SKM-1 treated with dmso at 0.1 percent for 144 hours (cell line): ENCODE data around the gene SLC38A8.

Experiments used
- DNase-seq: peaks from one replicate; lab custom pipeline; 2025; ENCODE audit not compliant: unreplicated experiment; lab: John Stamatoyannopoulos, UW

The SLC38A8 gene

DNA sequence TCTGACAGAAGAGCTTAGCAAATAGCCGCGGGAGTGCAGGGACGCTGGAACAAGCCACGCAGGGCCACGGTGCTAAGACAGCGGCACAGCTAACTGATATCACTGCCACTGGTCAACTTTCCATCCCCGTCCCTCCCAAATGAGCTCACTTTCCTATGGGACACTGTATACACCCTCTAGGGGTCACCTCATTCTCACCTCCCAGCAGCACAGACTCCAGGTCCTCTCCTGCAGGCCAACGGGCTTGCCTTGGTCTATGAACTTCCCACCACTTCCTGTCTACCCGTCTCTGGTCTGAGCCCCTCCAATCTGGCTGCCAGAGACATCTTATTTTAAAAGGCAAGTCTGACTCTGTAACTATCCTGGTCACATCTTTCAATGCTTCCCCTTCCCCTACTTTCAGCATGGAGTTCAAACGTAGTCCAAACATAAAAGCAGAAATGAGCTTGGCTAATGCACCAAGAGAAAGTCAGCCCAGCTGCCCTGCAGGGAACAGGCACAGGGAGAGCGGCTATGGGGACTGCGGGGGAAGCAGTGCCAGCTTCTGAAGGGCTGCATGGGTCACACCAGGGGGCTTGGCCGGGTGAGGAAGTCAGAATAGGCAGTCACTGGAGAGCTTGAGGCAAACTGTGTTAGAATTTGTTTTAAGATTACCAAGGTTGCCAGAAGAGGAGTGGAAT lies 26.3 kb upstream of the SLC38A8 start:
- DNase-seq = no peak

DNA sequence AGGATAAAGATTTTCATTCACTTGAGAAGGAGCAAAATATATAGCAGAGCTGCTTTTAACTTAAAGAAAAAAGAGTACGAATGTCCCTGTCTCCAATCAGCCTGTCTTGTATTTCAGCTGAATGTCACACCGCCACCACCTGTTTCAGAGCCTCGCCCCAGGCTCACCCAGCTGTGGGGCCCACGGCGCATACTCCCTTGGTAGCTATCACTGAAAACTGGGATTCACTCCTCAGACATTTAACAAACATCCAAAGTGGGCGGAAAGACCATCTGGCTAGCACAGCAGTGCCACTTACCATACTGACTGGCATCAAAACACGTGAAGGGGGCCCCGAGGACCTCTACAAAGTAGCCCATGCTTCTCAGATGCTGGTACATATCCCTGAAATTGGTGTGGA lies 25.4 kb upstream of the SLC38A8 start:
- DNase-seq = no peak

DNA sequence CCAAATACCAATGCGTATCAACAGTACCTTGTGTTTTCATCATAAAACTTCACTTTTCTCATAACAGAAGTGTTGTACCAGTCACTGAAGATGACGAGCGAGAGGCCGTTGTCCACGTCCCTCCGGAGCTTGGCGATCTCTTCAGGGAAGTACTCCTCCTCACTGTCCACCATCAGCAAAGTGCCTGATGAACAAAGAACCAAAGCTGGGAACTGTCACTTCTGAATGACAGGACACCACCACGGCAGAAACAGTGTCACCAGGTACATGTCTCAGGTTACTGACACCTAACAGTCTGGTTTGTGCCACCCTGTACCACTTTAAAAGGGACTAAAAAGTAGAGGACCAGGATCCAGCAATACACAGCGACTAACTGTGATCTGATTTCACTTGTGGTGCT lies 25.0 kb upstream of the SLC38A8 start:
- no peak for DNase-seq

DNA sequence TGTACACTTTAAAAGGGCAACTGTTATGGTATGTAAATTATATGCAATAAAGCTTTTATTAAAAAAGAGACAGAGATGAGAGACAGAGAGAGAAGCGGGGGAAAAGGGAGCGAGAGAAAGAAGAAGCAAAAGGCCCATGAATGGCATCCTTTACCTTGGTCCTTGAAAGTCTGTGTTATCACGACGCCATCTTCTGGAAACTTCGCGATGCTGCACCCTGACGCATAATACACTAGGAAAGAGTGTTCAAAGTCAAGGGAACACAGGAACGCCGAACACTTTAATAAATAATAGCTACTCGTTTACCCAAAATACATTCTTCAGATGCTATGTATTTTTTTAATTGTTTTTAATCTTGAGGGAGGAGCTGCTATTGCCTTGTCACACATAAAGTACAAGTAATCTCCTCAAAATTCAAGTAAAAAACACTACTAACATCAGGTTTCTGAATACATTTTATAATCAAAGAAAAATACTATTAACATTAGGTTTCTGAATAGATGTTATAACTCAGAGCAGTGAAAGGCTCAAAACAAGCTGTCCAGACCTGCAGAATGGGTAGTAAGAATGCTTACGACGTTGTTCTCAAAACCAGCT lies 23.0 kb upstream of the SLC38A8 start:
- peak; percentile 37 for DNase-seq

DNA sequence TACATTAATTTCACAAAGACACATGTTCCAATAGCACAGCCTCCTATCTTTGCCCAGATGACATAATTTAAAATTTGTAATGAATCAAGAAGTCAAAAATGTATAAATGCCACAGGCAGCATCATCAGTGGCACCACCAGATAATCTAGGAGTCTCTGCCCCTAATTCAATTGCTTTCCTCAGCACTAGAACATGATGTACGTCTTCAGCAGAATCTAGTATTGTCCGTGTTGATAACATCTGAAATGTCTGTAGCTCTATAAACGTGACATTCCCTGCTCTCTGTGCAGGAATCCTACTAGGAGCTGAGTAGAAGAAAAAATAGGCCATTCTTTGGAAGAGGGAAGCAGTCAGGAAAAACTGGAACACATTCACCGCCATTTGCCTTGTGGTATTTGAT lies 21.4 kb upstream of the SLC38A8 start:
- no peak for DNase-seq

DNA sequence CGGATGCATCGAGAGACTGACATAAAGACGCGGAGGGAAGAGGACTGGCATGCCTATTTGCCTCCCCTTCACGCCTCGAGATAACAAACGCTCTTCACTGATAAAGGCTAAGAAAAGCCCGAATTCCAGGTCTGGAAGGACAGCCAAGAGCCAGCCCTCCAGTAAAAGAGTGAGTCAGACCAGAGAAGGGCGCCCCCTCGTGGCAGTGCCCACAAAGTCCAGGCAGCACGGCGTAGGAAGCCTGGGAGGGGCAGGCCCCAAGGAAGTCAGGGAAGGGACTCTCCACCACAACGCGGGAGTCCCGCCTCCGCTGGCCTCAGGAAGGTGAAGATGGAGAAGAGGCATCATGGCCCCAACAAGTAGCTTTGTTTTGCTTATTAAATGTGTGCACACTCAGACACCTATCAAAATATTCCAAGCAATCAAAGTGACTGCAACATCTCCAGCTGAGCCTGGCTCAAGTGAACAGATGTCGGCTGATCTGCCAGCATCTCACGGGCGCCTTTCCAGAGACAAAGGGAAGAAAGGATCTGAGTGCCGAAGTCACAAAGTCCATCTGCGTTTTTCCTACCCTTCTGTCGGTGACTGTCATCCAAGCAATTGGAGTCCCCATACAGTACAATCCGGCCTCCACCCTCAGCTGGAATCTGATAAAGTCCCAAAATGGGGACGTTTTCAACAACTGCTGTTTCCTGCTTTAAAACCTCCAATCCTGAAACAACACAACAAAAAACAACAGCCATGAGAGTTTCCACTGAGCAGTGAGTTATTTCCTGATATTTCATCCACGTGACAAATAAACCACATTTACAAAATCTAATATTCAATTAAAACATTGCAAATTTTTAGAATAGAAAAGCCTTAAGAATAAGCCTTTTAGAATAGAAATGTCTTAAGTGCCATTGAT lies 20.4 kb upstream of the SLC38A8 start:
- peak; percentile 57 for DNase-seq

DNA sequence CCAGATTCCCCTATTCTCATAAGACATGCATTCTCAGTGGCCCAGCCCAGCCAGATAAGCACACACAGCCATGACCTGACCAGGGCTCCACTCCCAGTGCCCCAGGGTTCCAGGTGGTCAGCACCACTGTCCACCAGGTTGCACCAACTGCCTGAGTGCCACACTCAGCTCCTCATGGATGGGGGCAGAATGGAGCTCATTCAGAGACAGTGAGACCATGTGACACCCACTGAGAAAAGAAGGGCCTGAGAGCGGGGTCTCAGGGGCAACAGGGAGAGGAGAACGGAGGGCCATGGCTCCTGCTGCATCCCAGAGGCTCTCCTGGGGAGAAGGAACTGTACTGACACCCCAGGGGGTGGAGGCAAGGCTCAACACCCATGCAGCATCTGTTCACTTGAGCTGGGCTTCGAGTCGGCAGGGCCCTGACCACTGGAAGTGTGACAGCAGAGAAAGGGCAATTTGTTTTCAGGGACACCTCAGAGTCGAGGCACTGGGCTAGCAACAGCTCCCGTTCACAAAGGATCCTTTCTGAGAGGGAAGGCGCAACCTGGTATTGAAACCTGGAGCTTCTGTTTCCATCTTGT lies 18.7 kb upstream of the SLC38A8 start:
- no peak for DNase-seq

DNA sequence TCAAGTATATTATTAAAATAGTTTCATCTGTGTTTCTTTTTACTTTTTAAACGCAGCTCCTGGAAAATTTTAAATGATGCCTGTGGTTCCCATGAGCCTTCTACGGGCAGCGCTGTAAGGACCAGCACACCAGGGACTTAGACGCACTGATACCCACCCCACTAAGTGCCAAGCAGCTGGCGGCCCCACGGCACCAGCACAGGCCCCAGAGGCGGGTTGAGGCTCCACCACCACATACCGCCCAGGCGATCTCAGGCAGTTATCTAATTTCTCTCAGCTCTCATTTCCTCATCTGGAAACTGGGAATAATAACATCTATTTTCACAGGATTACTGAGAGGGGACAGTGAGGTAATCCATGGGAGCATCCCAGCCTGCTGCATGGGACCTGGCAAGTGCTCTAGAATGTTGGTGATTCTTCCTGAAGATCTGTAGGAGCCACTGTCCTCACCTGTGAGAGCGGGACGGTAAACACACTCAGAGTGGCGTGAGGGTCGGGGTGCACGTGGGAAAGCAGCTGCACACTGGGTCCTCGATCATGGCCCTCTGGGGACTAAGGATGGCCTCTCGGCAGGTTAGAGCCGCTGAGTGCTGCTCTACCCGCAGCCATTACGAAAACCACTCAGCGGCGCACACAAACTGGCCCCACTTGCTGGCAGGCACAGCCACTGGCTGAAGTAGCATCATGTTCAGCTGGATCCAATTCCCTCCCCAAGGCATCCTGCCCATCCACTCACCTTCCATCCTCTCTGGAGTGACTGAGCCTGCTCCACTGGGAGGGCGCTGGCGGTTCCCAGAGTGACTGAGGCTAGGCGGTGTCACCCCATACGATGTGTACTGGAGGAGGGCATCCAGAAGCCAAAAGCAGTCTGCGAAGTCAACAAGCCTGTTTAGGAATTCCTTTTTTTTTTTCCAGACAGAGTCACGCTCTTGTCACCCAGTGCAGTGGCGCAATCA lies 17.6 kb upstream of the SLC38A8 start:
- DNase-seq = no peak

DNA sequence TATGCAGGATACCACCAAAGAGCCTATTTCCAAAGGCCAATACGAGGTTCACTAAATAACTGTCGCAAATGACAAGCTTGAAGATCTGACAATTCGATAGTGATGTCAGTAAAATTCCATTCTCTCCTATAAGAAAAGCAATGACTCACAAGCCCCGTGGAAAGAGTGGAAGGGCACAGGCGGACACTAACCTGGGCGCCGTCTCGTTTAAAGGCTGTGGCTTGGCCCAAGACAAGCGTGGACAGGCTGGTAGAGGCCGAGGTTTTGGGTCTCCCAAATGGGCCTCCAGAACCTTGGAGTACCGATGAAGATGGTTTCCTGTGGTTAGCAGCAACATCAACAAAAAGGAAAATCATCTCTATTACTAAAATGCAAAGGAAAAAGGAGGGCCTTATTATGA lies 16.5 kb upstream of the SLC38A8 start:
- DNase-seq = no peak

DNA sequence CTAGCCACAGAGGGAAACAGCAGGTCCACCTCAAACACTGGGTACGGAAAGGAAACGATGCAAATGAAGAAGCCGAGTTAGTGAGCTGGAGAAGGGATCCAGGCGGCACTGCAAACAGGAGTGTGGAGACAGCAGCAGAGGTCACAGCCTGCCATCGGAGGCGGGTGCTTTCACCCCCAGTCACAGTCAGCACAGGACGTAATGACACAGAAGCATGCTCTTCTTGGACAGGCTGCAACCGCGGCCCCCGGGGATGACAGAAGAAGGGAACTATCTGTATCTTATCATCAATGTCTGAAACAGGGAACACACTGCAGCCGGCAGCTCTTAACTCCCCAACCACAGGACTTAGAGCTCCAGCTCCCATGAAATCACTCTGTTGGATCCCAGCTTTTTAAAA lies 16.1 kb upstream of the SLC38A8 start:
- no peak for DNase-seq

DNA sequence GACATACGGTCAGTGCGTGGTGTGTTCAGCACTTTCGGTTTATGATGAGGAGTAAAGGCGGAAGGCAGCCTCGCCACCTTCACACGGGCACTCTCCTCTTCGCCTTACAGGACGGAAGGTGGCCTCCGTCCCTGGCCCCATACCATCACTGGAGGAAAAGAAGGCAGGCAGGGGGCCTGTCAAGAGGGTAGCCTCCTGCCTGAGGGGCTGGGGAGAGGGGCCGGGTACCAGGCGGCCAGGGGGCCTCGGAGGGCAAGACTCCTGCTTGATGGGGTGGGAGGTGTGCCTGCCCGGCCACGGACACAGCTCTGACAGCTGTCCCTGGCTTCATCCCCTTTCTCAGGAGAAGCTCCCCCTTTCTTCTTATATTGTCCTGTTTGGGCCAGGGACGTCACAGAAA lies 15.6 kb upstream of the SLC38A8 start:
- no peak for DNase-seq

DNA sequence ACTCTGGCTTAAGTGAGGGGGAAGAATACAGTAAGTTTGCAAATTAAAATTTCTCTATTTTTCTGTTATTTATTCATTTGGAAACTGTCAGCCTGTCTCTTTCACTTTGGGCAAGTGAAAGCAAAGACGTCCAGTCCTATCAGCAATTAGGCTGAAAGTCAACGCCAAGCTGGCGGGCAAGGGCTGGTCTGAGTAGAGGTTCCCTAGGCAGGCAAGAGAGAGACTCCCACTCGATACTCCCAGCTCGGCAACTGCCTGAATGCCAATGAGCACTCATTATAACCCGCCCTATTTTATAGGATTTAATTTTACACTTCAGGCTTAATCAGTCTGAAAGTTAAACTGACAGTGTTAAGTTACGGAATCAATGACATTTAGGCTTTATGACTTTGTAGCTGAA lies 14.3 kb upstream of the SLC38A8 start:
- DNase-seq = no peak

DNA sequence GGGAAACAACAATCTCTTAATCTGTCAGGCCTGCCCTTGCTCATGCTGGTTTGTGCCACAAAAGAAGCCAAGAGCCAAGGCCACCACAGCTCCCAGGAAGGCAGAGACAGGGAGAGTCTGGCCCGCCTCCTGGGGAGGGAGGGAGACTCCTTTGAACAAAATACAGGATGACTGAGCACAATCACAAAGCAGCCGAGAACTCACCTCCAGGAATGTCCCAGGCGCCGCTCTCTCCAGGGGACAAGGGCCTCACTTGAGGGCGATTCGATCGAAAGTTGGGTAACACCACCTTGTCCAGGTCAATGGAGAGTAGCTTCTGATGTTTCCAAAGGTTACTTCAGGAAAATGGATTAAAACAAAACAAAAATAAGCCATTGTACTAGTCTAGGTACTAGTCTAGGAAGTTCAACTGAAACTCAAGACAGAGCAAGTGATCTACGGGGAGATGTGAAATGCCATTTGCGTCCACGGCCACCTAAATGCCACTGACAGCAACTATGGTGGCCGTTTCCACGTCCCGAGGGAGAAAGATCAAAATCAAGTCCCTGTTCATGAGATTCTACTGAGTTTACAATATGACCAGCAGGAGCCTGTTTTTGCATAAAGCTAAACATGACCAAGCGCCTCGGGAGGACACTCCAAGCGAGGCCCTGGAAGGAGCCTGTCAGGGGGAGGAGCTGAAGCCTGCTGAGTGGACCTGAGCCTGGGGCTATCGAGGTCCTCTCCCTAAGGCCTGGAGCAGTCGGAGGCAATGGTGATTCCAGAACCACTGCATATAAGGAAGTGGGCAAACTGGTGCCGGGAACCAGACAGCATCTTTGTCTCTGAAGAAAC lies 13.4 kb upstream of the SLC38A8 start:
- DNase-seq = no peak

DNA sequence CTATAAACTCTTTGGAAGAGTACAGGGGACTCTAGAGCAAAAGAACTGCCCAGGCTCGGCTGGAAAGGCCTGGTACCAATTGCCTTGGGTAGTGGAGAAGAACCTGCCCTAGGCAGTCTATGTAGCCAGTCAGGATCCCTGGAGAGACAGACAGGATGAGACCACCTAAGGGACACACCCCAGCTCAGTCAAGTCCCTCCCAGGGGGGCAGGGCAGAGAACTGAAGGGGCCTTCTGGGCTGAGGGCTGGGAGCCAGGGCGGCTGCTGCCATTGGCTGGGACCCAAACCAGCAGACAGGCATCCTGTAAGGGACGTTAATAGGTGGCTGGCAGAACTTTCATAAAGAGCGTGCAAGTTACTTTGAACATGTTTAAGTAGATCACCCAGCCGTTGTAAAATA lies 12.8 kb upstream of the SLC38A8 start:
- no peak for DNase-seq

DNA sequence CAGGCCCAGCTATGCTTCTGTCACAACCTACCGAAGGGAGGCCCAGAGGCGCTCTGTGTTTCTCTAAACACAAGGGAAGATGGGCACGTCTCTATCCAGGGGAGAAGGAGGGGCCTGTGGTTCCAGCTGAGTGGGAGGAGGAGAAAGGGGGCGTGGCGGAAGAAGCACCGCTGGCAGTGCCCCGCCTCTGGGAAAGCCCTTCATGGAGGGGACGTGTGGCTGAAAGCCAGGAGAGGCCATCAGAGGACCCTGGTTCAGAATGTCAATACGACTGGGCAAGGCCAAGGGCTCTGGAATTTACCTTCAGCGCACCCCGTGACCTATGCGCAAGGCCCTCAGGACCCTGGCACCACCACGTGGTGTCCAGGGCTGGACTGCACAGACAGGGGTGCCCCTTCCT lies 12.3 kb upstream of the SLC38A8 start:
- no peak for DNase-seq

DNA sequence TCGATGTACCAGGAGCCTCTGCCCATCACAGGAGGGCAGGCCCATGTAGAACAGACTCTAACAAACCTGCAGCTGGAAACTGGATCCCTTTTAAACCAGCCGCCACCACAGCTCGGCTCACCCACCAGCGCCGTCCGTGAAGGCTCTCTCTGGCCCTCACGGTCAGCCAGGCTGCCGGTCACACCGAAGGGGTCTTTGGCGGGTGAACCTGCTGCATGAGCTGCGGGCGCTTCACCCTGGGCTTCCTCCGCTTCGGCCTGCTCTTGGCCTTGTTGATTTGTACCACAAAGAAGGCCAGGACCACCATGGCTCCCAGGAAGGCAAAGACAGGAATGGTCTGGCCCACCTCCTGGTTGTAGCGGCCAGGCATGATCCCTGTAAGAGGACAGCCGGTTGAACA lies 11.7 kb upstream of the SLC38A8 start:
- no peak for DNase-seq

DNA sequence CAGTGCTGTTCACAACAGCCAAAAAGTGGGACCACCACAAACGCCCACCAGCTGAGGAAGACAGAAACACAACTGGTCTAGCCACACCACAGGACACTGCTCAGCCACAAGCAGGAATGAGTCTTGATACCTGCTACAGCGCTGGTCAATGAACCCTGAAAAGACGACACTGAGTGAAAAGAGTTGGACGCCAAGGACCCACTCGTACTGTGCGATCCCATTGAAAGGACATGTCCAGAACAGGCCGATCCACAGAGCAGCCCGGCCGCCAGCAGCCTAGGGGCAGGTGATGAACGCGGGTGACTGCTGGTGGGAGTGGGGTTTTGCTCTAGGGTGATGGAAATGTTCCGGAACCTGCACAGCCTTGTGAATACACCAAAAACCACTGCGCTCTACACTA lies 10.6 kb upstream of the SLC38A8 start:
- no peak for DNase-seq

DNA sequence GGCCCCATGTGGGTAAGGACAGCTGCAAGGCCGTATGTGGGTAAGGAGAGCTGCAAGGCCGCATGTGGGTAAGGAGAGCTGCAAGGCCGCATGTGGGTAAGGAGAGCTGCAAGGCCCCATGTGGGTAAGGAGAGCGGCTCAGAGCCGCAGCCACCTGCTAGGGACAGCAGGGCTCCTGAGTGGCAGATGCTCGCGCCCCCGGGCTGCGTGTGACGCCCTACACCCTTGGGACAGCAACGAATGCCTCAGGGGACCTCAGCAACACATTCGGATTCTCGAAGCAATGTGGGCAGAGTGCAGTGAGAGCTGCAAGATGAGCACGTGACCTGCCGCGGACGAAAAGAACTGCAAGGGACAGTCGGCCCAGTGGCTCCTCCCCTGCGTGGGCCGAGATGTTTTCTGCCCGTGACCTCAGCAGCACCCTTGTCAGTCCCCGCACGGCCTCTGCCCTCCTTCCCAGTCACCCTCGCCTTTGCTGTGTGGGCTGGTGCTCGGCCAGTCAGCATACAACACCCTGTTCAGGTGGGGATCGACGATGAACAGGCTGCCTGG lies 9.6 kb upstream of the SLC38A8 start:
- DNase-seq = no peak

DNA sequence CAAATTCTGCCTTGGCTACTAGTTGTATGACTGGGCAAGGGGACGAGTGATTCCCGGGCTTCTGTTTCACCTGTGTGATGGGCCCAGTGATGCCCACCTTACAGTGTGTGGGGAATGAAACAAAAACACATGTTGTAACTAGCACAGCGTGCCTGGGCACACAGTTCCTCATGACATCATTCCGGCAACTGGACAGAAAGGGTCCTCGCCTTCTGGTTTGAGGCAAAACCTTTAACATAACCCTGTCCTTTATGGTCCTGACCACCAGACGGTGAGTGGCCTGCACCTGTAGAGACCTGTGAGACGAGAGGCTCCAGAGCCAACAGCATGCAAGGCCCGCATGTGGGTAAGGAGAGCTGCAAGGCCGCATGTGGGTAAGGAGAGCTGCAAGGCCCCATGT lies 7.7 kb upstream of the SLC38A8 start:
- DNase-seq = no peak
